HG03103 (cell line): ENCODE data around the gene UBE2A.
A peak's percentile ranks its signal among the peaks of the same experiment; 100 is the strongest.

ENCODE experiments used
- ATAC-seq: cut with Tn5 transposase; IDR thresholded peaks from one replicate; pipeline ENCODE4 v1.9.1; 2021; ENCODE audit warnings: low read depth; ENCODE audit not compliant: unreplicated experiment

The UBE2A gene

GRCh38 chrX:119574394-119575266, at the start of gene UBE2A:
TSS of gene UBE2A (plus strand) at chrX:119574563. CDS start at chrX:119574712, 149 bp downstream.
- peak; percentile 73 for ATAC-seq

GRCh38 chrX:119529345-119530276, 44.8 kb upstream of the UBE2A start:
- ATAC-seq = no peak

DNA sequence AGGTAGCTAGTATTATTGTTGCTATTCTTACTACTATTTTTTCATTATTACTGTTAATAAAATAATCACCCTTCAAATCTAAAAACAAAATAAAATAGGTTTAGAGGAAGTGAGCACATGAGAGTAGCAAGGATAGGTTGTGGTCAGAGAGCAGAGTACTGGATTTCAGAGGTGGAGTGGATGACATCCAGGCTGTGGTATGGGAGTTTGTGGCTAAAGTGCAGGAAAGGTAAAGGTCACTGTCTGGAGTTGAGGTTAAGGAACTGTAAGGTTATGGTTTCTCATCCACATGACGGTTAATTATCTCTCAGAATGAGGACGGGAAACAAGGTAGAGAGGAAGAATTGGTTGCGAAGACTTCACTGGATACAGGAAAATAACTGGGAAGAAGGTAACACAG, 36.9 kb upstream of the UBE2A start:
- ATAC-seq = no peak

DNA sequence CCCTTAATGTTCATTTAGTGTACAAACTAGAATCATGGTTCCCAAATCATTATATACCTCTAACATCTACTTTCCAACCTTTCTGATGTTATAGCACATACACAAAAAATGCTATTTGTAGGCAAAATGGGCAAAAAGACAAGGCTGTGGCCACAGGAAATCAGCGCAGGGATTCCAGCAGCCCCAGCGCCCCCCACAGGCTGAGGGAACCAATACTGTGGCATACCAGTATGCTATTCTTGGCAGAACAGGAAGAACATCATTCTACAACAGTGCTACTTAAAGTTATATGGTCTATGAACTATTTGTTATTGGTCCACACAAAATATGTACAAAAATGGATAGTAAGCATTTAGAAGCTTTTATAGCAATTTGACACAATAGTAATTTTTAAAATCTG, 34.5 kb upstream of the UBE2A start:
- no peak for ATAC-seq

- no peak for ATAC-seq
These were observed 33.2 kb upstream of the UBE2A start for GRCh38 chrX:119541188-119541587.

DNA sequence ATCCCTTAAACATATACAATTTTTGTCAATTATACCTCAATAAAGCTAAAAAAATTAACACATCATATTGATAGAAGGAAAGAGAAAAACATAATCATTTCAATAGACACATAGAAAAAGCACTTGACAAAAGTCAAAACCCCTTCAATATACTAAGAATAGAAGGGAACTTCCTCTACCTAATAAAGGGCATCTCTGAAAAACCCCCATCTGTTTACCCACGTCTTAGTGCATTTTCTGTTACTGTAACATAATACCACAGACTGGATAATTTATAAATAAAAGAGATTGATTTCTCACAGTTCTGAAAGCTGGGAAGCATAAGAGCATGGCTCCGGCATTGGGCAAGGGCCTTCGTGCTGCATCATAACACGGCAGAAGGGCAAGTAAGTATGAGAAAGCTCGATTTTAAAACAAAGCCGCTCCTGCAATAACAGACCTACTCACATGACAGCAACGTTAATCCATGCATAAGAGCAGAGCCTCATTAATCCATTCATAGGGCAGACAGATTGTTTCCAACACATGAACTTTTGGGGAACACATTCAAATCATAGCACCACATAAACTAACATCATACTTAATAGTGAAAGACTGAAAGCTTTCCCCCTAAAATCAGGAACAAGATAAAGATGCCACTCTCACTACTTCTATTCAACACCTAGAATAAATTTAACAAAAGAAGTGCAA, 24.9 kb upstream of the UBE2A start:
- ATAC-seq = no peak

- no peak for ATAC-seq
These were observed 21.9 kb upstream of the UBE2A start for GRCh38 chrX:119552508-119552907.

DNA sequence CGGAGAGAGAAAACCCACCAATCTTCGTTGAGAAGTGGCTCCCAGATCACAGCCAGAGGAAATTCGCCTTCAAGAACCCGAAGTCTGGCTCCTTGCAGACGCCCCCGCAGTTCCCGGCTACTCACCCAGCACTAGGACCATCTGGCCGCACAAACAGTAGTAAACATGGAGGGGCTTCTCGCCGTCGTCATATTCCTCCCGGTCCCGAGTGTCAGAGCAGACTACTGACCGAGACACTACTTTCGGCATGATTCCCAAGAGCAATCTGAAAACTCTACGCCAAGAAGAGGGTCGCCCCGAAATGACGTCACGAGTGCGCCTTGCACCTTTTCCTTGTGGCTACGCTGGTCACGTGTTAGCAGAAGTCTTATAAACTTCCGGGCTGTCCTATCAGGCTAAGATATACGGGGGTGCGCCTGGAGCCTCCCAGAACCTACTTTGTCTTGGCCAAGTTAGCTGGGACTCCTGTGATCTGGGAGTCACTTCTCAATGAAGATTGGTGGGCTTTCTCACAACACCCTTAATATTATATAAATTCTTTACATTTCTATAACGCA, 9.2 kb upstream of the UBE2A start, which contains the start of gene STEEP1:
STEEP1 (minus strand) TSS at position 303 of the 557 bp plus-strand sequence; CDS start at position 249, 54 bp downstream.
- no peak for ATAC-seq

DNA sequence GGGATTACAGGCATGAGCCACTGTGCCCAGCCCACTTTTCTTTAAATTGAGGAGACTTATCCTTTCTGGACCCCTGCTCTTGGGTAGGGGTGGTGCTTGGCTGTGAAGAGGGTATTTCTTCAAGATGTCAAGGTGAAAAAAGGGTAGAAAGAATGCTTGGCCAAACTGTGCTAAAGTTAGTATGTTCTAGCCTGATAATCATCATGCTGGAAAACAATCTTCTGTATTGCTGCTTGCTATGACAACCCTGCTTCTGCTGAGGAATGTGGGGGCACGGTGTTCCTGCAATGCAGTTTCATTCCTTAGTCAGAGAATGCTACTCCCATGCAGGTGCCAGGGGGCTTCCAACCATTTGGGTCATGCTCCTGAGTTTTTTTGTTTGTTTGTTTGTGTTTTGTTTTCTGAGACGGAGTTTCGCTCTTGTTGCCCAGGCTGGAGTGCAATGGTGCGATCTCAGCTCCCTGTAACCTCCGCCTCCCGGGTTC, 4.0 kb upstream of the UBE2A start:
- ATAC-seq = no peak

GRCh38 chrX:119573222-119573621, 1.1 kb upstream of the UBE2A start:
- ATAC-seq = no peak

GRCh38 chrX:119573840-119574393, 446 bp upstream of the UBE2A start:
- peak; percentile 6 for ATAC-seq

- ATAC-seq = no peak
These were observed 5.1 kb downstream of the UBE2A start for GRCh38 chrX:119579414-119579813.

GRCh38 chrX:119583431-119584059, 9.2 kb downstream of the UBE2A start:
- ATAC-seq = no peak

DNA sequence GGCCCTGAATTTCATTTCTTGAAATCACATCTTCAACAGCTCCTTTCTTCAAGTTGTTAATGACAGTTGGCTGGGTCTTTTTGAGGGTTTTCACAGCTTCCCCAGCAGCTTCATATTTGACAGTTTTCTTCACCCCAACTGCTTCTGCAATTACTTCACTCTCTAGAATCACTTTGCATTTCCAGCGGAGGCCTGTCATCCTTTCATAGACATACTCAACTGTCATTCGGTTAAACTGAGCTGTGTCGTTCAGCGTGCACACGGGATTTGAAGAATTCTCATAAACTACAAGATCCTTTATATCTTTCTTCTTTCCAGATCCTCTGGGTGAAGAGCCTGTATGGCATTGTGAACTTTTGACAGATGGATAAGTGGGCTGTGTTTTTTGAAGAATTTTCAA, 15.4 kb downstream of the UBE2A start:
- ATAC-seq = no peak

- ATAC-seq = no peak
These were observed 28.4 kb downstream of the UBE2A start for GRCh38 chrX:119602701-119603255.

DNA sequence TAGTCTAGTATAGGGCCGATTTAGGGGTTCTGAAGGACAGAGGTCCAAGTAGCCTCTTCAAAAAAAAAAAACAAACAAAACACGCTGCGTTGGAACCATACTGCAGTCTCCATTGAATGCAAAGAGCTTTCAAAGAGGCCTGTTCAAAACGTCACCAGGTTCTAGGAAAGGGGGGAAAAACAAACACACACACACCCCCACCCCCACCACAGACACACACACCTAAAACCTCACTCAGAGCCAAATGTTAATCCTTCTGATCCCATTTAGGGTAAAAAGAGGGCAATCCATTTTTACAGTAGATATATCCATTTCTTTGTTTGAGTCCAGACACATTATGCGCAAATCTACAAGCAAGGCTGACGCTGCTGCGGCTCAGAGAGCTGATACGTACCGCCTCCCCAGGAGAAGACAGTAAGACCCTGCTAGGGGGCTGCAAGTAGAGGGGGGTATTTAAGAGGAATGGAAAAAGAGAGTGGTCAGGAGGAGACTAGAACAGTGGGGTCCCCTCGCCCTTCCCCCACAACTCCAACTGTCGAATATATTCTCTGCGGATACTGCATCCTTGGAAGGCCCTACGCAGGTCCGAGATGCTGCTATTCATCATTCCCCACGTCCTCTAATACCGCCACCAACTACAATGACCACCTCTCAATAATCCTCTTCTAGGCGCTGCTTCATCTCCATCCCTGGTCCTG, 30.6 kb downstream of the UBE2A start:
- ATAC-seq = no peak

DNA sequence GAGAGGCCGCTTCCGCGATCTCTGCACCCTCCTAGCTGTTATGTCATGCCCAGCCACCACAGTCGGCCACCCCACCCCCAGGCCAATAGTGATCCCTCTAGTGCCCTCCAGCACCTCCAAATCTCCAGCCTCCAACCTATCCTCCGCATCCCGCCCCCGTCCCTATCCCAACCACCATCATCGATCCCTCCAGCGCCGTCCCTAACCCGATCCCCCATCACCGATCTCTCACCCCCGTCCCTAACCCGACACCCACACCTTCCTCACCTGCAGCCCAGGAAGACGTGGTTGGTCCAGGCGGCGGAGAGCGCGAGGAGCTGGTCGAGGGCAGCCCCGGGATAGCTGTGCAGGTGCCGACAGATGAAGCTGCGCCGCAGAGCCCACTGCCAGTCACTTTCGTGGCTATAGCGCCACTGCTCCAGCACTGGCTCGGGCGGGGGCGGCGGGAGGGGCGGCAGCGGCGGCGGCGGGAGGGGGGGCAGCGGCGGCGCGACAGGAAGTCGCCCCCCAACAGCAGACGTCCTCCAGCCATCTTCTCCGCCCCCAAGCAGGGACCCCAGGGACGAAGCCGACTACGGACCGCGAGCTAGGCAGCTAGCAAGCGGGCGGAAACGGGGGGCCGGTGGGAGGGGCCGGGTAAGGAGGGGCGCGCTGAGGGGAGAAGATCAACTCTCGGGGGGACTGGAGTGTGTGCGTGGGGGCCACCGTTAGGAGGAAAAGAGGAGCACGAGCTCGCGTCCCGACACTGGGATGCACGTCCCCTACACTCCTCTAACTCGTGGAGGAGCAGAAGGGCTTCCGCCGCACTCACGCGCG, 31.3 kb downstream of the UBE2A start:
- peak; percentile 20 for ATAC-seq
